Vagina (tissue), 2 donors: ENCODE measurements around the gene HNRNPC. TPM values are rescaled to one million over a fixed set of nuclear protein-coding genes. Genes with fewer than 3 reads are reported as not detected.

Experiments
- DNase-seq, 2 donors: peaks; one replicate each; pipeline ENCODE4 v3.0.0-alpha.2; 2017; ENCODE audit errors: extremely low spot score in 2 of 2
- H3K27ac ChIP-seq: fragments of 200-600 bp; sonication (generic); one replicate; pipeline ENCODE4 v1.5.1; 2019
- H3K27me3 ChIP-seq: fragments of 200-600 bp; sonication (generic); one replicate; pipeline ENCODE4 v1.5.1; 2019
- H3K36me3 ChIP-seq, 2 donors: fragments of 200-600 bp; sonication (generic); one replicate each; pipeline ENCODE4 v1.5.1; 2017 to 2019
- H3K4me1 ChIP-seq: fragments of 200-600 bp; sonication (generic); one replicate; pipeline ENCODE4 v1.5.1; 2019
- H3K4me3 ChIP-seq, 2 donors: fragments of 200-600 bp; sonication (generic); 1 replicate in 1 of 2; 2 replicates in 1 of 2; pipeline ENCODE4 v1.5.1; 2016 to 2019
- H3K9me3 ChIP-seq: fragments of 200-600 bp; sonication (generic); one replicate; pipeline ENCODE4 v1.5.1; 2019
- CTCF ChIP-seq, 3 experiments: fragments of 450-650 bp in 2 of 3; fragments of 200-600 bp in 1 of 3; sonication (generic) in 1 of 3; IDR thresholded peaks; one replicate each; pipeline ENCODE4 v1.5.1; 2017 to 2019; ENCODE audit warnings: antibody characterized with exemption in 3 of 3, mild to moderate bottlenecking in 2 of 3, moderate library complexity in 2 of 3
- POLR2A ChIP-seq, 2 donors: fragments of 450-650 bp; IDR thresholded peaks; one replicate each; pipeline ENCODE4 v1.6.1; 2017; ENCODE audit warnings: antibody characterized with exemption in 2 of 2, mild to moderate bottlenecking in 2 of 2, moderate library complexity in 2 of 2
- POLR2AphosphoS5 ChIP-seq, 2 donors: sonication (generic); formaldehyde crosslinking; IDR thresholded peaks; one replicate each; pipeline ENCODE4 v1.9.0; 2017; ENCODE audit warnings: antibody characterized with exemption in 2 of 2, mild to moderate bottlenecking in 2 of 2, low read depth in 1 of 2; ENCODE audit not compliant: insufficient read depth in 1 of 2
- intact Hi-C: fragments of 100-400 bp; cut with DNase I; formaldehyde crosslinking; loops from one replicate; pipeline ENCODE4 v1.15.1; 2023
- total RNA-seq: library from RNA; depleted of rRNA; stranded (reverse); fragments of >200 nt; gene quantifications from one replicate; pipeline ENCODE4 v1.2.3, GENCODE V29; 2016

HNRNPC gene
- total RNA-seq, 1 donor from 2014 or later, result 345 TPM

GRCh38 chr14:21251215-21251614, 18.0 kb downstream of the HNRNPC start:
- Histone ChIP-seq H3K4me3 (no peak overlapping the region), H3K27me3 (no peaks in the 10 kb centered on the region), H3K36me3 (peaks cover 0 to 25% of the 10 kb centered on the region in 2 donors), H3K9me3 (no peaks in the 10 kb centered on the region), H3K4me1 (peaks cover 25% of the 10 kb centered on the region), H3K27ac (no peak overlapping the region)
- DNase-seq, result no peak
- intact Hi-C loops, result no loop called here
- TF ChIP-seq POLR2A (IDR thresholded peaks at IDR 0.05) (no peak), POLR2AphosphoS5 (IDR thresholded peaks at IDR 0.05; ENCODE audit: insufficient read depth in 1 of 2, low read depth in 1 of 2) (no peak), CTCF (IDR thresholded peaks at IDR 0.05) (no peak)

GRCh38 chr14:21248739-21249411, 20.4 kb downstream of the HNRNPC start:
- H3K27me3 ChIP-seq, result no peaks in the 10 kb centered on the region
- intact Hi-C loops, result no loop called here
- no peak for DNase-seq
- peaks cover 0 to 22% of the 10 kb centered on the region in 2 donors for H3K36me3 ChIP-seq
- peaks cover 31% of the 10 kb centered on the region for H3K4me1 ChIP-seq
- H3K4me3 ChIP-seq, result no peak overlapping the region
- H3K9me3 ChIP-seq, result no peaks in the 10 kb centered on the region
- H3K27ac ChIP-seq, result no peak overlapping the region
- TF ChIP-seq POLR2A (IDR thresholded peaks at IDR 0.05), result no peak
- TF ChIP-seq POLR2AphosphoS5 (IDR thresholded peaks at IDR 0.05; ENCODE audit: insufficient read depth in 1 of 2, low read depth in 1 of 2), result no peak
- TF ChIP-seq CTCF (IDR thresholded peaks at IDR 0.05), result no peak

- Histone ChIP-seq H3K4me1 (peaks cover 31% of the 10 kb centered on the region), H3K27me3 (no peaks in the 10 kb centered on the region), H3K27ac (no peak overlapping the region), H3K4me3 (no peak overlapping the region), H3K36me3 (peaks cover 0 to 19% of the 10 kb centered on the region in 2 donors), H3K9me3 (no peaks in the 10 kb centered on the region)
- intact Hi-C loops, result no loop called here
- TF ChIP-seq POLR2A (IDR thresholded peaks at IDR 0.05) (no peak), POLR2AphosphoS5 (IDR thresholded peaks at IDR 0.05; ENCODE audit: insufficient read depth in 1 of 2, low read depth in 1 of 2) (no peak), CTCF (IDR thresholded peaks at IDR 0.05) (no peak)
- DNase-seq, result no peak
Measured at GRCh38 chr14:21248338-21248737, 20.9 kb downstream of the HNRNPC start.

- Histone ChIP-seq H3K27me3 (no peaks in the 10 kb centered on the region), H3K9me3 (no peaks in the 10 kb centered on the region), H3K36me3 (peaks cover 0 to 13% of the 10 kb centered on the region in 2 donors), H3K4me1 (peaks cover 35% of the 10 kb centered on the region), H3K27ac (no peak overlapping the region), H3K4me3 (no peak overlapping the region)
- intact Hi-C loops, result no loop called here
- DNase-seq, result no peak
- TF ChIP-seq POLR2AphosphoS5 (IDR thresholded peaks at IDR 0.05; ENCODE audit: insufficient read depth in 1 of 2, low read depth in 1 of 2) (no peak), POLR2A (IDR thresholded peaks at IDR 0.05) (no peak), CTCF (IDR thresholded peaks at IDR 0.05) (no peak)
Measured at GRCh38 chr14:21245813-21246212, 23.4 kb downstream of the HNRNPC start.

GRCh38 chr14:21244544-21244943, 24.7 kb downstream of the HNRNPC start:
- H3K27me3 ChIP-seq, result no peaks in the 10 kb centered on the region
- intact Hi-C loops, result no loop called here
- H3K9me3 ChIP-seq, result no peaks in the 10 kb centered on the region
- DNase-seq, result no peak
- peaks cover 0 to 1% of the 10 kb centered on the region in 2 donors for H3K36me3 ChIP-seq
- TF ChIP-seq CTCF (IDR thresholded peaks at IDR 0.05) (no peak), POLR2A (IDR thresholded peaks at IDR 0.05) (no peak), POLR2AphosphoS5 (IDR thresholded peaks at IDR 0.05; ENCODE audit: insufficient read depth in 1 of 2, low read depth in 1 of 2) (peak in 1 of 2 donors; percentile 16)
- H3K4me1 ChIP-seq, result peaks cover 48% of the 10 kb centered on the region
- no peak overlapping the region for H3K4me3 ChIP-seq
- no peak overlapping the region for H3K27ac ChIP-seq
